Chondrocyte (in vitro differentiated cells): ENCODE results near the gene NTSR1. TPM values are rescaled to one million over a fixed set of nuclear protein-coding genes. Genes with fewer than 3 reads are reported as not detected.

Experiments
- DNase-seq: peaks from one replicate; pipeline ENCODE4 v3.0.0; 2021; ENCODE audit warnings: mixed read lengths, low spot score
- H3K27ac Mint-ChIP-seq: one replicate; pipeline ENCODE4 v1.8.0; 2021; ENCODE audit warnings: mild to moderate bottlenecking, moderate library complexity, mixed read lengths; ENCODE audit not compliant: unreplicated experiment
- H3K27me3 Mint-ChIP-seq: 2 replicates; pipeline ENCODE4 v1.8.0; 2021; ENCODE audit warnings: low read depth, mixed read lengths
- H3K36me3 Mint-ChIP-seq: 2 replicates; pipeline ENCODE4 v1.8.0; 2021; ENCODE audit warnings: low read depth, mixed read lengths
- H3K4me1 Mint-ChIP-seq: 2 replicates; pipeline ENCODE4 v1.8.0; 2021; ENCODE audit warnings: low read depth, mild to moderate bottlenecking, mixed read lengths
- H3K4me3 Mint-ChIP-seq: one replicate; pipeline ENCODE4 v1.8.0; 2021; ENCODE audit warnings: mild to moderate bottlenecking, moderate library complexity, mixed read lengths; ENCODE audit not compliant: unreplicated experiment
- H3K9me3 Mint-ChIP-seq: 2 replicates; pipeline ENCODE4 v1.8.0; 2021; ENCODE audit warnings: low read depth, mixed read lengths
- CTCF ChIP-seq: fragments of 200-600 bp; sonication (generic); IDR thresholded peaks from 2 replicates; pipeline ENCODE4 v1.5.0; 2021; ENCODE audit warnings: antibody characterized with exemption, mild to moderate bottlenecking, moderate library complexity
- total RNA-seq: library from RNA; stranded (reverse); gene quantifications from 3 replicates; pipeline ENCODE4 v1.2.1, GENCODE V29; 2021

NTSR1 gene
- total RNA-seq, 1 donor from 2014 or later: not detected

- H3K36me3 Mint-ChIP-seq: no peaks in the 10 kb centered on the region
- no peaks in the 10 kb centered on the region for H3K9me3 Mint-ChIP-seq
- DNase-seq: no peak
- peaks cover 6% of the 10 kb centered on the region for H3K4me1 Mint-ChIP-seq
- H3K27me3 Mint-ChIP-seq: peaks cover 21% of the 10 kb centered on the region
- no peak overlapping the region for H3K4me3 Mint-ChIP-seq
- no peak overlapping the region for H3K27ac Mint-ChIP-seq
- TF ChIP-seq CTCF: no peak
Measured at GRCh38 chr20:62662422-62662821, 46.2 kb upstream of the NTSR1 start.

GRCh38 chr20:62663145-62664018 lies 45.3 kb upstream of the NTSR1 start:
- no peak for DNase-seq
- H3K36me3 Mint-ChIP-seq: no peaks in the 10 kb centered on the region
- no peaks in the 10 kb centered on the region for H3K9me3 Mint-ChIP-seq
- no peak overlapping the region for H3K4me3 Mint-ChIP-seq
- TF ChIP-seq CTCF: no peak
- peaks cover 30% of the 10 kb centered on the region for H3K27me3 Mint-ChIP-seq
- no peak overlapping the region for H3K27ac Mint-ChIP-seq
- H3K4me1 Mint-ChIP-seq: peaks cover 10% of the 10 kb centered on the region

- H3K36me3 Mint-ChIP-seq: no peaks in the 10 kb centered on the region
- no peak overlapping the region for H3K27ac Mint-ChIP-seq
- H3K4me3 Mint-ChIP-seq: no peak overlapping the region
Measured at GRCh38 chr20:62664019-62664971, 44.3 kb upstream of the NTSR1 start.

GRCh38 chr20:62665153-62665754 lies 43.4 kb upstream of the NTSR1 start:
- Mint-ChIP-seq H3K9me3 (no peaks in the 10 kb centered on the region), H3K27me3 (peaks cover 35% of the 10 kb centered on the region), H3K4me1 (peaks cover 11% of the 10 kb centered on the region), H3K36me3 (no peaks in the 10 kb centered on the region), H3K27ac (no peak overlapping the region), H3K4me3 (no peak overlapping the region)
- no peak for DNase-seq
- TF ChIP-seq CTCF: no peak

More at GRCh38 chr20:62664019-62664971, 44.3 kb upstream of the NTSR1 start:
- TF ChIP-seq CTCF: peak; percentile 10
- Mint-ChIP-seq H3K27me3 (peaks cover 33% of the 10 kb centered on the region), H3K9me3 (no peaks in the 10 kb centered on the region), H3K4me1 (peaks cover 11% of the 10 kb centered on the region)
- DNase-seq: no peak
